HG03520 (cell line): Measurements from ENCODE around the gene PRKCZ.

ENCODE experiments used
- ATAC-seq: cut with Tn5 transposase; IDR thresholded peaks from one replicate; pipeline ENCODE4 v1.9.1; 2021; ENCODE audit warnings: mild to moderate bottlenecking, moderate library complexity; ENCODE audit not compliant: unreplicated experiment

PRKCZ gene

GRCh38 chr1:2044510-2045319 is 5.5 kb upstream of the PRKCZ start:
- ATAC-seq = no peak

GRCh38 chr1:2045468-2046173 is 4.6 kb upstream of the PRKCZ start:
- ATAC-seq = no peak

DNA sequence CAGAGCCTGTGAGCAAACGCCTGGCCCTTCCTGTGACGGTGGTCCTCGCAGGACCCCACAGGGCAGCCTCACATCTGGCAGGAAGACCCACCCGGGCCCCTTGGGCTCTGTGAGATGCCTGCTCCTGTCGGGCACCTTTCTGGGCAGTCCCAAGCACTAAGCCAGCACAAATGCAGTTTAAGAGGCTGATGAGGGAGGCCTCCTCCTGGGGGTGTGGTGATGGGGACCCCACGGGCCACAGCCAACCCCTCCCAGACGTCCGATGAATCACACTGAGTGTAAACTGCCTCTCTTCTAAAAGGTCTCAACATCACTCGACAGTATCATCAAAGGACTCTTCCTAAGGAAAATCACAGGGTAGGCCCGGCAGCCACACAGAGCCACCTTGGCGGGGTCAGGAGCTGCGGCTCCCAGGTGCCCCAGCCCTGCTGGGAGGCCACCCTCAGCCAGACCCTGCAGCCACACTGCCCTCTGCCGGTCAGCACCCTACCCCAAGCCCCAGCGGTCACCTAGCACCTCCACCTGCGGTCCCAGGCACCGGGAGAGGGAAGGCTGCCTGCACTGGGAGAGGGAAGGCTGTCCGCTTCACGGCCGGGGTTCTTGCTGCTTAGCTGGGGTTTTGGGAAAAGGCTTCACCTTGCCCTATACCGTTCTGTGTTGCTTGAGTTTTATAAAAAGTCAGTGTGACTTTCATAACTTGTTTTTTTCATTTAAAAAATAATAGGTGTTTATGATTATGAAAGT is 3.9 kb upstream of the PRKCZ start:
- no peak for ATAC-seq

DNA sequence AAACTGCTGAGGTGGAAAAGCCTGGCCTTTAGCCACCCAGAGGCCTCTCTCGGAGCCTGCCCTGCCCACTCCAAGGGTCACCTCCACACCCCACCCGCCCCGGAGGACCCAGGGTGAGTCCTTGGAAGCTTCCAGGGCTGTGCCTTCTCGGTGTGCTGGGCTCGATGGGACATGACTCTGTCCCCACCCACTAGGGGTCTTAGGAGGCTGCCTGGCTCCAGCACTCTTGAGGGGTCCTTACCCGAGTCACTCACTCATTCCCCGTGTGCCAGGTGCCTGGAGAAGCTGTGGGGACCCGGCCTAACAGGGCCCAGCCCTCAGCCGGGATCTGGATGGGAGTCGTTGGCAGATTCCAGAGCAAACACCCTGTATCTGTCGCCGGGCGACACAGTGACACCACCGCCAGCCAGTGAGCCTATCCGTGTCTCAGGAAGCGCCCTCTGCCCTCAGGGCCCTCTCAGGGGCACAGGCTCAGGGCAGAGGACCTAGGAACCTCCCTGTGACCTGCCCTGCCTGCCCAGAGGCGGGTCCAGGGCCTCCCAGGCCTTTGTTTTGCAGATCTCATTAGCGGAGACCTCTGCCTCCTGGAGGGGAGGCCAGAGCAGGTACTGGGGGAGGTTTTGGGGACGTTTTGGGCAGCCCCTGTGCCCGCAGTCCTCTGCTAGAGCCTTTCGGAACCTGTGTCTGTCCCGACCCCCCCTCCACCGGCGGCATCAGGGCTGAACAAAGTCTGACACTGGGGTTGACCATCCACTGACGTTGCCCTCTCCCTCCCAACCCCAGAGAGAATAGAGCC is 3.1 kb upstream of the PRKCZ start:
- ATAC-seq = no peak

DNA sequence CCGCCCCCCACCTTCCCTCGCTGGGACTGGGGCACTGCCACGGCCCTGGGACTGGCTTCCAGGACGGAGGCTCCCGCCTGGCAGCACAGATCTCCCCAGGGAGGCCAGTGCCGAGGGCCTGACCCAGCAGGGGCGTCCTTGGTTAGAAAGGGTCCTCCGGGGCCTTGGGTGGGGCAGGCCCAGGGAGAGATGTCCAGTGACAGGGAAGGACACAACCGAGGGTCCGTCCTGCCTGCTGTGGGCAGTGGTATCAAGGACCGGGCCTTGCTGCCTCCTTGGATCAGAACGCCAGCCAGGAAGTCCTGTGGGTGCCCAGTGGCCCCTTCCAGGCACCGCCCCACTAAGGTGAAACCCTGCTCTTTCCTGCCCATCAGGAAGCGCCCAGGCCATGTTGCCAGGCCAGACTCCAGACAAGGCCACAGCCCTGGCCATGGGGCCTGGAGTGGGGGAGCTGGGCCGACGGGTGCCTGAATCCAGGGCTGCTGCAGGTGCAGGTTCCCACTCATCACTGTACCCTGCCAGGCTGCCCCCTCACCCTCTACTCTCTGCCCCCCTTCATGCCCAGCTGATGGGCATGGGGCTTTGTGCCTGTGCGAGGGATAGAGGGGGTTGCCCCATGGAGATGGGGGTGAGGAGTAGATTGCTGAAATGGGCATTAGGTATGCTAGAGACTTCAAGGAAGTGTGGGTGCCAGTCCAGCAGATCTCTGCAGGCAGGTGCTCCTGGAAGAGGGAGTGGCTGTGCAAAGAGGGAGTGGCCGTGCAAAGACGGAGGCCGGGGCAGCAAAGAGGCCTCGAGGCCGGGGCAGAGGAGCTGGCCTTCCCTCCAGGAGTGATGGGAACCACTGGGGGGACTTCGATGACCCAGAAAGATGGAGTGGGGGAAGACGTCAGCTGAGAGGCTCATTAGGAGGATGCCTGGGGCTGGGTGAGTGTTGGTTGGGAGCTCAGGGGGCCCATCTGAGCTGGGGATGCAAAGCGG is 2.2 kb upstream of the PRKCZ start:
- ATAC-seq = no peak

- no peak for ATAC-seq
These were observed 940 bp upstream of the PRKCZ start for GRCh38 chr1:2049225-2049717.

DNA sequence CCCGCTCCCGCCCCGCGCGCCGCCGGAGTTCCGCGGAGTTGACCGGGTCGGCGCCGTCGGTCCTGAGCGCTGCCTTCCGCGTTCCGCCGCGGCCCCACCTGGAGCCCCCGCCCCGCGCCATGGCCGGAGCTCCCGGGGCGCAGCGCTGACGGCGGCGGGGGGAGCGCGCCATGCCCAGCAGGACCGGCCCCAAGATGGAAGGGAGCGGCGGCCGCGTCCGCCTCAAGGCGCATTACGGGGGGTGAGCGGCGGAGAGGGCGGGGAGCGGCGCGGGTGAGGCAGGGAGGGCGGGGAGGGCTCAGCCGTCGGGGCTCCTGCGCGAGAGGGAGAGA is 216 bp downstream of the PRKCZ start:
- ATAC-seq = no peak

- no peak for ATAC-seq
These were observed 827 bp downstream of the PRKCZ start for GRCh38 chr1:2050793-2051682.

DNA sequence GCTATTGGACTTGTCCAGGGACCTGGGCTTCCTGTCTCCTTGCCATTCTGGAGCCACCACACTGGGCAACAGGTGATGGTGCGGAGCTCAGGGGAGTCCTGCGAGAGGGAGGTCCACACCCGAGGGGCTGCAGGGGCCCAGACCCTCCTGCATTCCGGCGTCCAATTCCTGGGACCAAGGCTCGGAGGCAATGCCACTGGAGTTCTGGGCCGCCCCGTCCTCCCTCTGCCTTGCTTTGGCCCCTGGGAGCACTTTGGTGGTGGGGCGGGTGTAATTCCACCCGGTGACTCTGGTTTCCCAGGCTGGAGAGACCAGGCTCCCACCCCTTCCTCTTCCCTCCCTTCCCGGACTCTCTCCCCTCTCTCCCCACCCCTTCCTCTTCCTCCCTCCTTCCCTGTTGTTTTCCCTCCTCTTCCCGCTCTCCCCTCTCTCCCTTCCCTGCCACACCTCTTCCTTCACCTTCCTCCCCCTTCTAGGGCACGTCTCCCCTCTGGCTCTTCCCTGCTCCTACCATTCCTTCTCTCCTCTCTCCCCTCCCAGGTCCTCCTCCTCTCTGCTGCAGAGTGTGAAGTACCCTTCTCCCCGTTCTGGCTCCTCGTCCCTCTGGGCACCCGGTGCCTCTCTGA is 2.0 kb downstream of the PRKCZ start:
- no peak for ATAC-seq

DNA sequence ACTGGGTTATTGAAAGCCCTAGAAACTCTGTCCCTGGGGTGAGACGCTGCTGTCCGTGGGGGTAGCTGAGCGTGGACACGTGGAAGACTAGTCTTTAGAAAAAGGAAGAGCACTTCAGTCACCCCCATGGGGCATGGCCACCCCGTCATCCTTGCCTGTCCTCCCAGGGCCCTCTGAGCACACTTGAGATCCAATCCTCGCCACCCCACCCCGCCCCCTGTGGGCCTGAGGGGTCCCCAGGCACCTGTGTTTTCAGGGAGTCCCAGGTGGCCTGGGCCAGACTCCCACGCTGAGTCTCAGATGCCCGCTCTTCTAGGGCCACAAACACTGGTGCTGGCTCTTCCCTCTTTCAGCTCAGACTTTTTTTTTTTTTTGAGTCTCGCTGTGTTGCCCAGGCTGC is 2.5 kb downstream of the PRKCZ start:
- ATAC-seq = no peak

GRCh38 chr1:2053217-2053616 is 3.0 kb downstream of the PRKCZ start:
- ATAC-seq = no peak

DNA sequence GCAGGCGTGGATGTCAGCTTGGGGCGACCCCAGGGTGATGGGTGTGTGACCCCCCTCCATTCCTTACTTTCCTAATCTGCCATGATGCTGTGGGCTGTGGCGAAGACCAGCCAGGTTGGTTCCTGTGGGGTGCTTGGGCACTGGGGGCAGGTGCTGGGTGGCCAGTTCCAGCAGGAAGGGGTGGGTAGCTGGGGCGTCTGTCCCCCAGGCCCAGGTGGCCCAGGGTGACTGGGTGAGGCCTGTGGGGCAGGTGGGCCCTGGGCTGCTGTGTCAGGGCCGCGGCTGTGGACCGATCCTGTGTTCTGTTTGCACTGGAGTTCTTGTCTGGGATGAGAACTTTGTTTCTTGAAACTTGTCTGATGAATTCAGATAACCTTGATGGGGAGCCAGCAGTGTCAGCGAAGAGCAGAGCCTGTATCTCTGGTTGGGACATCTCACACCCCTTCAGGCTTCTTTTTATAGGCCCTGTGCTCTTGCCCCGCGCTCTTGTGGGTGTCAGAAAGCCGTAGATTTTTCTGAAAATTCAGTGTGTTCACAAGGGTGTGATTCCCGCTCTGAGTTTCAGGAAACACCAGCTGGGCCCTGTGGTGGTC is 3.7 kb downstream of the PRKCZ start:
- no peak for ATAC-seq

GRCh38 chr1:2054560-2054959 is 4.3 kb downstream of the PRKCZ start:
- no peak for ATAC-seq

GRCh38 chr1:2055911-2056575 is 5.8 kb downstream of the PRKCZ start:
- ATAC-seq = no peak

GRCh38 chr1:2056955-2057590 is 6.9 kb downstream of the PRKCZ start:
- no peak for ATAC-seq

DNA sequence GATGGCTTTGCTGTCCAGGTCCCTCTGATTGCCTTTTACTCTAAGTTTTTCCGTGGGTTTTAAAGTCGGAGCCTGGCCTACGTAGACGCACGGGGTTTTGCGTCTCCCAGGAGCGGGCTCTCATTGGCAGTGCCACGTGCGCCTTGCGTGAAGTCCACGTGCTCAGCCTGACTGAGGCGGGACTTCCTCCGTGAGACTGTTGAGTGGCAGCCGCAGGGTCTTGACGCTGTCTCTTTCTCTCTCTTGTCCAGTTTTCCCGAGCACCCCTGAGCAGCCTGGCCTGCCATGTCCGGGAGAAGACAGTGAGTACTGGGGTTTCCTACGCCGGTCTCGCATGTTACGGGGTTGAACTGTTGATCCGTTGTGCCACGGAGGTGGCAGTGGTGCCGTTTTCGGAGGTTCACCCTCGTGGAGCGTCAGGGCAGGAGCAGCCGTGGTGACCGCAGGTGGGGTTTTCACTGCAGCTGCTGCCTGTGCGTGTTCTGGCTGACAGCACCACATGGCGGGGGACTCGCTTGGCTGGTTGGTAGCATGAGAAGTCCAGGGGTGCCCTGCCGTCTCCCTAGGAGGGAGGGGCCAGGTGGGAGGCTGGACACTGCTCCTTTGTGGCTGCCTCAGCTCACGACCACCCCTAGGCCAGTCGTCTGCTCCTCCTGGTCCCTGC is 9.2 kb downstream of the PRKCZ start:
- ATAC-seq = no peak
